GM12873 (cell line): Measurements from ENCODE around the gene CAPN10.

Source experiments
- CTCF ChIP-seq: IDR thresholded peaks from 2 replicates; pipeline ENCODE4 v1.5.1; 2012; ENCODE audit warnings: low read depth, mild to moderate bottlenecking, moderate library complexity, low read length, control low read depth; ENCODE audit not compliant: insufficient read depth; ENCODE audit errors: missing control alignments

The CAPN10 gene

DNA sequence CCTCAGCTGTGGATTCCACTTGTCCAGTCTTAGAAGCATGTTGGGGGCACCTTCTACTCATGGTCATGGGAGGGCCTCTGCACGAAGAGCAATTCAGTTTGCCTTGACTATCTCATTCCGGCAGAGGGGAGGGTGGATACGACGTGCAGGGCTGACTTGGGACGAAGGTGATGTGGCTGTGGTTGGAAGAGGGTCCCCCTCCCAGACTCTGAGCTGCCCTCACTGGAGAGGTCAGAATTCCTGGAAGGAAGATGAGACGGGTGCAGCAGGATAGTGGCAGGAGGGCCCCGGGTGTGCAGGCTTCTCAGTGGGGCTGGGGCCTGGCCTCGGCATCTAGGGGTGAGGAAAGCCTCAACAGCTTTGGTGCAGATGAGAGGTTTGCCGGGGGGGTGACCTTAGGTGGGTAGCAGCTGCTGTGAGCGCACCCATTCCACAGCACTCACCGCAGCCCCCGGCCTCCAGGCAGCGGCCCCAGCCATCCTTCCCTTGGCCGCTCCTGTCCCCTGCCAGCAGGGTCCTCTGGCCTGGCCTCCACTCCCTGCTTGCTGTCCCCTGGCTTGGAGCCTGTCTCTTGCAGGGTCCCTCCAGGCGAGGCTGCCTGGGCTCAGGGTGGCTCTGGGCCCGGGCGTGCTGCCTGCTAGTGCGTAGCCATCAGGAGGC, 15.1 kb upstream of the CAPN10 start:
- no peak for TF ChIP-seq CTCF

DNA sequence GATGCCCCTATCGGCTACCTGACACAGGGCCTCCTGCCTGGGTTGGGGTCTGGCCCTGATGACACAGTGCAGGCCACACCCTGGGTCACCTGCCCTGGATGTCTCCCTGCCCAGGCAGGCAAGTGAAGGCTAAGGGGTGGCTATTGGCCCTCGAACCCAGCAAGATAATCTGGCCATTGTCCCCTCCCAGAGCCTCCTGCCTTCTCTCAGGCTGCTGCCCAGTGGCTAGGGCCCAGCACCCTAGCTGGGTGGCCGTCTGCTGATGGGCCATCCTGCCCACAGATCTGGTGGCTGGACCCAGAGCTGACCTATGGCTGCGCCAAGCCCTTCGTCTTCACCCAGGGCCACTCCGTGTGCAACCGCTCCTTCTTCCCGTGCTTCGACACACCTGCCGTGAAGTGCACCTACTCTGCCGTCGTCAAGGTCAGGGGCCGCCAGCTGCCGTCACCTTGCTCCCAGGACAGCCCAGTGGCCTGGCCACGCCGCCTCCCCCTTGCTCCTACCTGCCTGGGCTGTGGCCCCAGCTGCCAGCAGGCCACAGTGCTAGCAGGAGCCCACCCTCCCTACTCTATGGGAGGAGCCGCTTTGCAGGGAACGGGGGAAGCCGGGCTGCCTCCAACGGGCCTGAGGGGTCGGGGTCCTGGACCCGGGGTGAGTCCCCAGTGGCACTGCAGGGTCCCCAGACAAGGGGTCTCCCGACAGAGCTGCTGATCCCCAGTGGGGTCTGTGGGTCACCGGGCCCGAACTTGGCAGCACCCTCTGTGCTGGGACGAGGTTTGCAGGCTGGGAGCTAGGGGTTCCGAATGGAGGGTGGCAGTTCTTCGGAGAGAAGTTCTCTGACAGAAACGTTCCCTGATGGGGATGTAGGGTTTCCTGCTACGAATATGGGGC, 14.1 kb upstream of the CAPN10 start:
- no peak for TF ChIP-seq CTCF

DNA sequence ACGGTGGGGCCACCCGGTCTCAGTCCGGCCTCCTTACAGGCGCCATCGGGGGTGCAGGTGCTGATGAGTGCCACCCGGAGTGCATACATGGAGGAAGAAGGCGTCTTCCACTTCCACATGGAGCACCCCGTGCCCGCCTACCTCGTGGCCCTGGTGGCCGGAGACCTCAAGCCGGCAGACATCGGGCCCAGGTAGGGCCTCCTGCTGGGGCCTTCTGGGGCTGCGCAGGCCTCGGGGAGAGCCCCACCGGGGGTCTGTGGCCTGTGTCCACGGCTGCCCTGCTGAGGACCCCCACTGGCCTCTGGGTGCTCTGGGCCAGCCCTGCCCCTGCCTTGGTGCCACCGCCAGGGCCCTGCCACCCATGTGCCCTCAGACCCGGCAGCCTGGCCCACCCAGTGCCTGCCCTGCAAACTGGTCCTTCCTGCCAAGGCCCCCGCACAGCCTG, 13.4 kb upstream of the CAPN10 start:
- TF ChIP-seq CTCF, result no peak

DNA sequence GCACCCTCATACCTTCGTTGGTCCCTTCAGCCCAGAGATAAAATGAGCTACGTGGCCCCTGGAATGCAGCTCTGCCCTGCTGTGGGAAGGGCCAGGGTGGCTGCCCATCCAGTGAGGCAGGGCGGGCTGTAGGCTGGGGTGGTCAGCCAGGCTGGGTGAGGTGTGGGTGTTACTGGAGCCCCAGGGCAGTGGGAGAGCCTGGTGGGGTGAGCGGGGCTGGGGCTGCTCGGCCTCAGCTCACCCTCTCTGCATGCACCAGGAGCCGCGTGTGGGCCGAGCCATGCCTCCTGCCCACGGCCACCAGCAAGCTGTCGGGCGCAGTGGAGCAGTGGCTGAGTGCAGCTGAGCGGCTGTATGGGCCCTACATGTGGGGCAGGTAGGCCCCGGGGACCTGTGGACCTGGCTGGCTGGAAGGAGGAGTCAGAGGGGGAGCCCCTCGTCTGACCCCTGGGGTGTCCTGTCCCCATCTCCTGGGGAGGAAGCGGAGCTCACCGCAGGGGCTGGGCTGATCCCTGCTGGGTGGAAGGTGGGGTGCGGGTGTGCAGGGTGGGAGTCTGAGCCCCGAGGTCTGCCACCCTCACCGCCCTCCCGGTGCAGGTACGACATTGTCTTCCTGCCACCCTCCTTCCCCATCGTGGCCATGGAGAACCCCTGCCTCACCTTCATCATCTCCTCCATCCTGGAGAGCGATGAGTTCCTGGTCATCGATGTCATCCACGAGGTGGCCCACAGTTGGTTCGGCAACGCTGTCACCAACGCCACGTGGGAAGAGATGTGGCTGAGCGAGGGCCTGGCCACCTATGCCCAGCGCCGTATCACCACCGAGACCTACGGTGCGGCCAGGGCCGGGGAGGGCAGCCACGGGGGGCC, 12.8 kb upstream of the CAPN10 start:
- no peak for TF ChIP-seq CTCF

GRCh38 chr2:240574386-240575100, 12.0 kb upstream of the CAPN10 start:
- TF ChIP-seq CTCF, result no peak

- no peak for TF ChIP-seq CTCF
These were observed 11.2 kb upstream of the CAPN10 start for GRCh38 chr2:240575101-240575965.
